DMS153 treated with DMSO at 0.1 percent for 48 hours (cell line): ENCODE results near the gene ELOVL7.
"Not testable (repeated sequence)": the region's sequence is repeated elsewhere in the genome, so short reads cannot be mapped to it uniquely, and the experiment has no call there.

Experiments
- DNase-seq: peaks from one replicate; lab custom pipeline; 2025; ENCODE audit not compliant: unreplicated experiment; lab: John Stamatoyannopoulos, UW

Gene ELOVL7

DNA sequence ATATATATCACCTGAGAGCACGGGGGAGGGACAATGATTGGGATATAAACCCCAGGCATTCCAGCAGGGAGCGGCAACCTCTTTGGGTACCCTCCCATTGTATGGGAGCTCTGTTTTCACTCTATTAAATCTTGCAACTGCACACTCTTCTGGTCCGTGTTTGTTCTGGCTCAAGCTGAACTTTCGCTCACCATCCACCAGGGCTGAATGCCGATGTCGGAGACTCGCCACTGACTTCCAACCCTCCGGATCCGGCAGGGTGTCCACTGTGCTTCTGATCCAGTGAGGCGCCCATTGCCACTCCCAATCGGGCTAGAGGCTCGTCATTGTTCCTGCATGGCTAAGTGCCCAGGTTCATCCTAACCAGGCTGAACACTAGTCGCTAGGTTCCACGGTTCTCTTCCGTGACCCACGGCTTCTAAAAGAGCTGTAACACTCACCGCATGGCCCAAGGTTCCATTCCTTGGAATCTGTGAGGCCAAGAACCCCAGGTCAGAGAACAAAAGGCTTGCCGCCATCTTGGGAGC is 48.6 kb downstream of the ELOVL7 start:
- DNase-seq = not testable (repeated sequence)

- no peak for DNase-seq
Measured at GRCh38 chr5:60794691-60795090, 49.4 kb downstream of the ELOVL7 start.

GRCh38 chr5:60792438-60792837 is 51.6 kb downstream of the ELOVL7 start:
- DNase-seq = no peak

DNA sequence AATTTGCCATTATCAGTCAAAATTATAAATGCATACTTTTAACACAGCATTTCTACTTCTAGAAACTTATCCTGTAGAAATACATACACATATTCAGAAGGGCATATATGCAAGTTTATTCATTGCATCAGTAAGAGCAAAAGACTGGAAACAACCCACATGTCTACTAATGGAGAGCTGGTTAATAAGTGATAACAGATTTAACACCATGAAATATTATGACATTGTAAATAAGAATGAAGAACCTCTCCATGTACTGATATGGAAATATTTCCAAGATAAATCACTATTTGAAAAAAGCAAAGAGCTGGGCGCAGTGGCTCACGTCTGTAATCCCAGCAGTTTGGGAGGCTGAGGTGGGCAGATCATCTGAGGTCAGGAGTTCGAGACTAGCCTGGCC is 54.5 kb downstream of the ELOVL7 start:
- no peak for DNase-seq

GRCh38 chr5:60788863-60789513 is 55.1 kb downstream of the ELOVL7 start:
- no peak for DNase-seq

DNA sequence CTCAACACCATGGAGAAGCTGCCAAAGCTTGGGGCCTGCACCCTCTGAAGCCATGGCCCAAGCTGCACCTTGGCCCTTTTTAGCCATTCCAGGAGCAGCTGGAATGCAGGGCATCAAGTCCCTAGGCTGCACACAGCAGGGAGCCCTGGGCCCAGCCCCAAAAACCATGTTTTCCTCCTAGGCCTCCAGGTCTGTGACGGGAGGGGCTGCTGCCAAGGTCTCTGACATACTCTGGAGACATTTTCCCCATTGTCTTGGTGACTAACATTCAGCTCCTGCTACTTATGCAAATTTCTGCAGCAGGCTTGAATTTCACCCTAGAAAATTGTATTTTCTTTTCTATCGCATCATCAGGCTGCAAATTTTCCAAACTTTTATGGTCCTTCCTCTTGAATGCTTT is 64.6 kb downstream of the ELOVL7 start:
- no peak for DNase-seq

- no peak for DNase-seq
Measured at GRCh38 chr5:60776343-60776742, 67.7 kb downstream of the ELOVL7 start.

- no peak for DNase-seq
Measured at GRCh38 chr5:60765019-60765709, 78.9 kb downstream of the ELOVL7 start.

DNA sequence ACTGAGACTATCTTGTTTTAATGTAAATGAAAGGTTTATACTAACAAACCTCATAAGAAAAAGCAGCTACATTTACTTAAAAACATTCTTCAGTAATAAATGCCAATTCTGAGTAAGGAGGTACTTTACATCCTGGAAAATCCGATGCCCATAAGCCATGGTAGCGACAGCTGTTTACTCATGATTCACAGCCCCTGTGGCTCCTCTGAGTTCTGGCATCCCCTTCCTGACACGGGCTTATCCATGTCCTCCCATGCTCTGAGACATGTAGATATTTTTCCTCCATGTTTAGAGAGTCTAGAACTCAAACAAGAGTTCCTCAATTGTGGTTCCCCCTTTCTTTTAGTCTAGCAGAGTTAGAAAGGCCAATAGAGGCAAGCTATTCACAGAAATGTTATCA is 81.0 kb downstream of the ELOVL7 start:
- DNase-seq = no peak

DNA sequence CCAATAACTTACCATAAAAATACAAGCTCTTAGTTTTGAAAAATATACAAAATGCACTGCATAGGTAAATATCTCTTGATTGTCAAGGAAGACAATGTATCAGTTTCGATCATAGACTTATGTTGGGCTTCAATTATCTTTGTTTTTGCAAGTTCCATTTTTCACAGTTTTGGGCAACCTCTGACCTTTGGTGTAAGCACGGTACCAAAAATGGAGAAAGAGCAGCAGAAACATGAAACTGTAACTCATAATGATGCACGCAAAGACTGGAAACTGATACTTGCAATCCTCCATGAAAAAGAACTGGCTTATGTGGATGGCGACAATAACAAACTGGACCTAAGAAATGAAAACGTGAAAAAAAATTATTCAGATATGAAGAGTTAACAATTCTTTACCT is 89.6 kb downstream of the ELOVL7 start:
- no peak for DNase-seq

DNA sequence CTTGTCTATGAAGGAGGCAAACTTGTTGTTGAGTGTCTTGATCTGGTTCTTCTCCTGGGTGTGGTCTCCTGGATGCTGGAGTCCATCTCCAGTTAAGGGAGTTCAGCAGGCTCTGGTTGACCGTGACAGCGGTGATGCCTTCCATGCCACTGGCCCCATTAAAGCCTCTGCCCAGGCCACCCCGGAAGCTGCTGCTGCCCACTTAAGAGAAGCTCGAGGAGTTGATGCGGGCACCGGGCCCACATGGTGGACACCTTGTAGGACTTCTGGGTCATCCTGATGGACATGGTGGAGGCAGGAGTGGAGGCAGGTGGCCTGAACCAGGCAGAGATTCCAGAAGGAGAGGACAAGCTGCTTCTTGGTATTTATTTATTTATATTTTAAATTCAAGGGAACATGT is 99.4 kb downstream of the ELOVL7 start:
- no peak for DNase-seq

DNA sequence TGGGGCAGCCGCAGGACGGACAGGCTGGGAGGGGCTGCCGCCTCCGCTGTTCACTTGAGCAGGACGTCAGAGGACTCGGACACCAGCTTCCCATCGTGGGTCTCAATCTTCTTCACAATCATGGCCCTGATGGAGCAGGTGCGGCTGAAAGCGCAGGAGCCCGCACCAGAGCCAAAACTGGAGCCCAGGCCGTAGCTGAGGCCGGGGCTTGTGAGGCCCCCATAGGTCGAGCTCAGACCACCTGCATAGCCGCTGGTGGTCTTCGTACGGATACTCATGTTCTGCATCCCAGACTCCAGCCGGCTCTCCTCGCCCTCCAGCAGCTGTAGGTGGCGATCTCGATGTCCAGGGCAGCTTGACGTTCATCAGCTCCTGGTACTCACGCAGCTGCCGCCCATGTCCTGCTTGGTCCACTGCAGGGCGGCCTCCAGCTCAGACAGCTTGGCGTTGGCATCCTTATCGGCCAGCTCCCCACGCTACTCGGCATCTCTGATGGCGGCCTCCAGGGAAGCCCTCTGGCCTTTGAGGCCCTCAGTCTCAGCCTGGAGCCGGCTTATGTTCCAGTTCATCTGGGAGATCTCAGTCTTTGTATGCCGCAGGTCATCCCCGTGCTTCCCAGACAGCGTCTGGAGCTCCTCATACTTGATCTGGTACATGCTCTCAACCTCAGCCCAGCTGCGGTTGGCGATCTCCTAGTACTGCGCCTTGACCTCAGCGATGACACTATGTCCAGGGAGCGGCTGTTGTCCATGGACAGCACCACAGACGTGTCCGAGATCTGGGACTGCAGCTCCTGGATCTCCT is 100.4 kb downstream of the ELOVL7 start:
- no peak for DNase-seq

DNA sequence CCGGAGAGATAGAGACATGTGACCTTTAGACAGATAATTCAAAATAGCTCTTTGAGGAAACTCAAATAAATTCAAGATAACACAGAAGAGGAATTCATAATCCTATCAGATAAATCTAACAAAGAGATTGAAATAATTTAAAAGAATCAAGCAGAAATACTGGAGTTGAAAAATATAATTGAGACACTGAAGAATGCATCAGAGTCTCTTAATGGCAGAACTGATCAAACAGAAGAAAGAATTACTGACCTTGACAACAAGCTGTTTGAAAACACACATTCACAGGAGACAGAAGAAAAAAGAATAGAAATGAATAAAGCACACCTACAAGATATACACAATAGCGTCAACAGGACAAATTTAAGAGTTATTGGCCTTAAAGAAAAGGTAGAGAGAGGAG is 103.7 kb downstream of the ELOVL7 start:
- DNase-seq = no peak

GRCh38 chr5:60738933-60739332 is 105.1 kb downstream of the ELOVL7 start:
- DNase-seq = no peak

DNA sequence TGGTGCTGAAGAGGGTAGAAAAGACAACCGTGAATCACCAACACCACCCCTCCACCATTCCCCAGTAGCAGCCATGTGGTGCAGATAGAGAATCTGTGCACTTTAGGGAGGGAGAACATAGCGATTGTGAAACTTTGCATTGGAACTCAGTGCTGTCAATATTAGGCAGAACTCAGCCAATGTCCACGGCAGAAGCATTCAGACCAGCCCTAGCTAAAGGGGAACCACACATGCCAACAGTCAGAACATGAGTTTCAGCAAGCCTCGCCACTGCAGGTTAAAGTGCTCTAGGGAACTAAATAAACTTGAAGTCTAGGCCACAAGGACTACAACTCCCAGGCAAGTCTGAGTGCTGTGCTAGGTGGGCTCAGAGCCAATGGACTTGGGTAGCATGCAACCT is 105.6 kb downstream of the ELOVL7 start:
- DNase-seq = no peak

DNA sequence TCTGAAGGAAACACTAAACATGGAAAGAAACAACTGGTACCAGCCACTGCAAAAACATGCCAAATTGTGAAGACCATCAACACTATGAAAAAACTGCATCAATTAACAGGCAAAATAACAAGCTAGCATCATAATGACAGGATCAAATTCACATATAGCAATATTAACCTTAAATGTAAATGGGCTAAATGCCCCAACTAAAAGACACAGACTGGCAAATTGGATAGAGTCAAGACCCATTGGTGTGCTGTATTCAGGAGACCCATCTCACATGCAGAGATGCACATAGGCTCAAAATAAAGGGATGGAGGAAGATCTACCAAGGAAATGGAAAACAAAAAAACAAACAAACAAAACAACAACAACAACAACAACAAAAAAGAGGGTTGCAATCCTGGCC is 113.2 kb downstream of the ELOVL7 start:
- DNase-seq = not testable (repeated sequence)

DNA sequence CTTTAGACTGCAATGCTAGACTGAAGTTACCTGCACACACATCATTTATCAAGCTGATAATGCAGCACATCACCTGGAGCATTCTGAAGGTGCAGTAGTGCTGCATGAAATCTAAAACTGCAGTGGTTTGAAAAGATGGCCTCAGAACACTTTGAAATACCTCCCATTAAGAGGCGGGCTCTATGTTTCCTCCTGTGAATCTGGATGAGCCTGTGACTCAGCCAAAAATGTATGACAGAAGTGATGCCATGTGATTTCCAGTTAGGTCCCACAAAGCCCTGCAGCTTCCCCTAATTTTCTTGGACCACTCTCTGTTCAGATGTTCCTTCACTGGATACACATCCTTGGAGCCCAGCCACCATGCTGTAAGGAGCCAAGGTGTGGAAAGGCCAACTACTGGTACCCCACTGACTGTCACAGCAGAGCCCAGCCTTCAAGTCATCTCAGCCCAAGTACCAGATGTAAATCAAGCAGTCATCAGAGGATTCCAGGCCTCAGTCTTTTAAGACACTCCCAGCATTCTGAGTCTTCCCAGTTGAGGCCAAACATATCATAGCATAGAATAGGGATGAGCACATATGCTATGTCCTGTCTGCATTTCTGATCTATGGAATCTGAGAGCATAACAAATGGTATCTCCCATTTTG is 116.9 kb downstream of the ELOVL7 start:
- no peak for DNase-seq

GRCh38 chr5:60724126-60724525 is 119.9 kb downstream of the ELOVL7 start:
- DNase-seq = no peak

DNA sequence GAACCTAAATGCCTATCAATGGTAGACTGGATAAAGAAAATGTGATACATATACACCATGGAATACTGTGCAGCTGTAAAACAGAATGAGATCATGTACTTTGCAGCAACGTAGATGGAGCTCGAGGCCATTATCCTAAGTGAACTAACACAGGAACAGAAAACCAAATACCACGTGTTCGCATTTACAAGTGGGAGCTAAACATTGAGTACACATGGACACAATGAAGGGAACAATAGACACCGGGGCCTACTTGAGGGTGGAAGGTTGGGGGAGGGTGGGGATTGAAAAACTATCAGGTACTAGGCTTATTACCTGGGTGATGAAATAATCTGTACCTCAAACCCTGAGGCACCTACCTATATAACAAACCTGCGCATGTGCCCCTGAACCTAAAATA is 121.7 kb downstream of the ELOVL7 start:
- DNase-seq = peak; percentile 63

DNA sequence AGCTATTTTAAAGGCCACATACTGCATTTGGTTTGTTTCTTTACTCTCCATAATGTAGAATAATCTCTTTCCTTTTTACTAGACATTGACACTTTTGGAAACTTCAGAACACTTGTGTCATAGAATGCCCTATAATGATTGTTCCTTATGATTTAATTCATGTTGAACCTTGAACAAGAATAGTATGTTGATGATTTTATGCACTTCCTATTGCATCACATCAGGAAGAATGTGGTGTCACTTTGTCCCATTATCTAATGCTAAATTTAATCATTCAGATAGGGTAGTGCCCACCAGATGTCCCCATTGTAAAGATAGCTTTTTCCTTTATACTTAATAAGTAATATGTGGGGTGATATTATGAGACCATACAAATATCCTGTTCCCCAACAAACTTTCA is 124.7 kb downstream of the ELOVL7 start:
- no peak for DNase-seq

- no peak for DNase-seq
Measured at GRCh38 chr5:60718166-60718892, 125.7 kb downstream of the ELOVL7 start.
